Natural killer cell (primary cell): Measurements from ENCODE around the gene FRRS1. TPM values are rescaled to one million over a fixed set of nuclear protein-coding genes. Genes with fewer than 3 reads are reported as not detected.

Experiments used
- ATAC-seq, 3 donors: fragments of 150-1000 bp in 2 of 3; fragments of 200-7000 bp in 1 of 3; cut with Tn5 transposase; 1 replicate in 1 of 3; 2 replicates in 2 of 3; pipeline ENCODE4 v1.10.0; 2021; ENCODE audit warnings: mild to moderate bottlenecking in 2 of 3, moderate library complexity in 2 of 3
- DNase-seq, 2 donors: peaks; one replicate each; pipeline versions ENCODE4 v3.0.0 to v3.0.0-alpha.2; 2013 to 2021; ENCODE audit warnings: mixed read lengths in 1 of 2
- H3K27ac ChIP-seq: one replicate; pipeline ENCODE4 v1.5.1; 2013; ENCODE audit warnings: mild to moderate bottlenecking, low read length
- H3K27me3 ChIP-seq: one replicate; pipeline ENCODE4 v1.6.1; 2013; ENCODE audit warnings: low read length; ENCODE audit not compliant: control insufficient read depth, insufficient read depth
- H3K36me3 ChIP-seq: one replicate; pipeline ENCODE4 v1.6.1; 2013; ENCODE audit warnings: low read length; ENCODE audit not compliant: control insufficient read depth, insufficient read depth
- H3K4me1 ChIP-seq: one replicate; pipeline ENCODE4 v1.6.1; 2013; ENCODE audit warnings: low read length; ENCODE audit not compliant: control insufficient read depth, insufficient read depth
- H3K4me3 ChIP-seq: one replicate; pipeline ENCODE4 v1.5.1; 2013; ENCODE audit warnings: low read length
- H3K9me3 ChIP-seq: one replicate; pipeline ENCODE4 v1.6.1; 2013; ENCODE audit warnings: low read length; ENCODE audit not compliant: control insufficient read depth, insufficient read depth
- H3K27ac Mint-ChIP-seq, 2 donors: one replicate each; pipeline ENCODE4 v1.8.0; 2022; ENCODE audit warnings: mild to moderate bottlenecking in 2 of 2, mixed read lengths in 2 of 2, moderate library complexity in 1 of 2
- H3K27me3 Mint-ChIP-seq, 2 donors: one replicate each; pipeline ENCODE4 v1.8.0; 2022; ENCODE audit warnings: low read depth in 2 of 2, mixed read lengths in 2 of 2
- H3K36me3 Mint-ChIP-seq: one replicate; pipeline ENCODE4 v1.8.0; 2022; ENCODE audit warnings: mixed read lengths
- H3K4me1 Mint-ChIP-seq, 2 donors: one replicate each; pipeline ENCODE4 v1.8.0; 2022; ENCODE audit warnings: mixed read lengths in 2 of 2
- H3K4me3 Mint-ChIP-seq: one replicate; pipeline ENCODE4 v1.8.0; 2022; ENCODE audit warnings: mild to moderate bottlenecking, moderate library complexity, mixed read lengths
- H3K9me3 Mint-ChIP-seq, 2 donors: one replicate each; pipeline ENCODE4 v1.8.0; 2022; ENCODE audit warnings: mixed read lengths in 2 of 2
- CTCF ChIP-seq: fragments of 200-600 bp; IDR thresholded peaks from one replicate; pipeline ENCODE4 v1.8.0; 2022; ENCODE audit warnings: antibody characterized with exemption
- WGBS: methylation state at CpG from one replicate; pipeline ENCODE4 v1.1.7; 2013; ENCODE audit warnings: missing lambda C conversion rate; ENCODE audit not compliant: insufficient coverage; 5-methylcytosine and 5-hydroxymethylcytosine counted together
- intact Hi-C: fragments of 100-400 bp; cut with micrococcal nuclease; formaldehyde crosslinking; loops from one replicate; pipeline ENCODE4 v1.14.2; 2022
- total RNA-seq, 4 donors: library from RNA; stranded (reverse); fragments of 120-200 nt in 1 of 4; gene quantifications; one replicate each; pipeline versions ENCODE4 v1.2.3 to v1.2.4, GENCODE V29; 2013 to 2022

Gene FRRS1
- total RNA-seq, 3 donors from 2014 or later (not counting 1 experiment from before 2014, with no cell fraction given) = 1.0 to 3.3 (median 3.0) TPM

GRCh38 chr1:99784809-99785255 lies 18.4 kb upstream of the FRRS1 start:
- intact Hi-C loops = no loop called here
- Mint-ChIP-seq H3K9me3 (no peaks in the 10 kb centered on the region), H3K4me1 (peaks cover 4 to 6% of the 10 kb centered on the region in 2 donors), H3K27me3 (peaks cover 24 to 25% of the 10 kb centered on the region in 2 donors), H3K27ac (no peak overlapping the region), H3K4me3 (no peak overlapping the region), H3K36me3 (no peaks in the 10 kb centered on the region)
- Histone ChIP-seq H3K9me3 (no peaks in the 10 kb centered on the region), H3K27ac (no peak overlapping the region), H3K4me1 (peaks cover 5% of the 10 kb centered on the region), H3K4me3 (no peak overlapping the region), H3K36me3 (no peaks in the 10 kb centered on the region), H3K27me3 (no peaks in the 10 kb centered on the region)
- WGBS = 0% methylated on average over 1 of the region's 2 CpGs
- ATAC-seq (peak in 1 of 3 donors; percentile 33), DNase-seq (peak in 1 of 2 donors; percentile 62)
- no peak for TF ChIP-seq CTCF

GRCh38 chr1:99784143-99784542 lies 17.7 kb upstream of the FRRS1 start:
- H3K9me3 ChIP-seq = no peaks in the 10 kb centered on the region
- Mint-ChIP-seq H3K4me3 (no peak overlapping the region), H3K27me3 (peaks cover 24% of the 10 kb centered on the region in 2 donors), H3K9me3 (no peaks in the 10 kb centered on the region), H3K36me3 (no peaks in the 10 kb centered on the region), H3K4me1 (peaks cover 4 to 6% of the 10 kb centered on the region in 2 donors), H3K27ac (no peak overlapping the region)
- ATAC-seq = no peak
- DNase-seq = peak in 1 of 2 donors; percentile 9
- peaks cover 5% of the 10 kb centered on the region for H3K4me1 ChIP-seq
- intact Hi-C loops = no loop called here
- no peak for TF ChIP-seq CTCF
- no peak overlapping the region for H3K4me3 ChIP-seq
- 62% methylated on average over 1 of the region's 1 CpG for WGBS
- H3K27ac ChIP-seq = no peak overlapping the region
- no peaks in the 10 kb centered on the region for H3K36me3 ChIP-seq
- H3K27me3 ChIP-seq = no peaks in the 10 kb centered on the region

DNA sequence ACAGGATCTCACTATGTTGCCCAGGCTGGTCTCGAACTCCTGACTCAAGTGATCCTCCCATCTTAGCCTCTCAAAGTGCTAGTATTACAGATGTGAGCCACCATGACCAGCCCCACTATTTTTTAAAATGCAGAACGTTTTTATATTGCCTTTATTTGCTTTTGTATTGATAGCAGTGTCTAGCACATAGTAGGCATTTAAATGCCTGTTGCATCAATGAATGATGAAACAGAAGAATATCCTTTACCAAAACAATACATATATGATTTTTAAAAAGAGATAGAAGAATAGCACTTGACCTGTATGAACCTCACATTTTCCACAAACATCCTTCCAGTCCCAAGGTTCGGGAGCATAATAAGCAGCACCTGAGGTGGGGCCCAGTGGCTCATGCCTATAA lies 16.5 kb upstream of the FRRS1 start:
- Histone ChIP-seq H3K4me1 (peaks cover 5% of the 10 kb centered on the region), H3K4me3 (no peak overlapping the region), H3K27ac (no peak overlapping the region), H3K9me3 (no peaks in the 10 kb centered on the region), H3K36me3 (no peaks in the 10 kb centered on the region), H3K27me3 (no peaks in the 10 kb centered on the region)
- no peak for DNase-seq
- Mint-ChIP-seq H3K4me3 (no peak overlapping the region), H3K9me3 (no peaks in the 10 kb centered on the region), H3K4me1 (peaks cover 4 to 6% of the 10 kb centered on the region in 2 donors), H3K36me3 (no peaks in the 10 kb centered on the region), H3K27ac (no peak overlapping the region), H3K27me3 (peaks cover 19% of the 10 kb centered on the region in 2 donors)
- TF ChIP-seq CTCF = no peak
- intact Hi-C loops = no loop called here
- 100% methylated on average over 2 of the region's 3 CpGs for WGBS
- ATAC-seq = no peak

- no peak overlapping the region for H3K27ac Mint-ChIP-seq
- Histone ChIP-seq H3K27me3 (no peaks in the 10 kb centered on the region), H3K27ac (no peak overlapping the region), H3K36me3 (no peaks in the 10 kb centered on the region), H3K9me3 (no peaks in the 10 kb centered on the region), H3K4me1 (peaks cover 5% of the 10 kb centered on the region), H3K4me3 (no peak overlapping the region)
- peaks cover 4 to 6% of the 10 kb centered on the region in 2 donors for H3K4me1 Mint-ChIP-seq
- H3K4me3 Mint-ChIP-seq = no peak overlapping the region
- no peak for TF ChIP-seq CTCF
- DNase-seq (no peak), ATAC-seq (no peak)
- intact Hi-C loops = no loop called here
- peaks cover 19 to 23% of the 10 kb centered on the region in 2 donors for H3K27me3 Mint-ChIP-seq
- no peaks in the 10 kb centered on the region for H3K9me3 Mint-ChIP-seq
- no peaks in the 10 kb centered on the region for H3K36me3 Mint-ChIP-seq
- 89% methylated on average over 1 of the region's 1 CpG for WGBS
These were observed 16.0 kb upstream of the FRRS1 start for GRCh38 chr1:99782397-99782796.
